ENCODE results near the gene OTOA. TPM values are rescaled to one million over a fixed set of nuclear protein-coding genes. Genes with fewer than 3 reads are reported as not detected.
"Not testable (repeated sequence)": the region's sequence is repeated elsewhere in the genome, so short reads cannot be mapped to it uniquely, and the experiment has no call there.

Gene OTOA
- total and polyA plus RNA-seq, 2 donors from 2014 or later, result 0.13 to 0.39 TPM

DNA sequence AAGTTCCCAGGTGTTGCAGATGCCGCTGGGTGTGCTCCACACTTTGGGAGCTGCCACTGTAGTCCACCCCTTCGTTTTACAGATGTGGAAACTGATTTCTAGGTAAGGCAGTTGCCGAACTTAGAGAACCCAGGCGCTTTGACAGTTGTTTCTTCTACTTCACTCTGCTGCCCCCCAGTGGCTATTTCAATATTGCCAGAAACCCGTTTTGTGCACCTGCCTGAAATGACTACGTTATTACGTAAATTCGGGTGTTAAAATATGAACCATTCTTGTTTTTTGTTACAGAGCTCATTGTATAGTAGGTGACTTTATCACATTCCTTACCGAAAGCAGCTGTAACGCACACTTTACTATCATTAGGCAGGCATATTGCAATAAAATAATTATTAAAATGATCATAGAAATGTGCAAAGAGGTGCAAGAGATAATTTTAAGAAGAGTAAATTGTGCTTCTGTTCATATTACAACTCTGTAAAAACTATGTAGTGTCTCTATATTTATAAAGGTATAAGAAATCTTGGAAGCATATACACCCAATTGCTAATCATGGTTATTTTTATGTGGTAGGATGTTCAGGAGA is 44.9 kb downstream of the OTOA start:
- FAIRE-seq, result no peak
- TF ChIP-seq, protein P1, sequence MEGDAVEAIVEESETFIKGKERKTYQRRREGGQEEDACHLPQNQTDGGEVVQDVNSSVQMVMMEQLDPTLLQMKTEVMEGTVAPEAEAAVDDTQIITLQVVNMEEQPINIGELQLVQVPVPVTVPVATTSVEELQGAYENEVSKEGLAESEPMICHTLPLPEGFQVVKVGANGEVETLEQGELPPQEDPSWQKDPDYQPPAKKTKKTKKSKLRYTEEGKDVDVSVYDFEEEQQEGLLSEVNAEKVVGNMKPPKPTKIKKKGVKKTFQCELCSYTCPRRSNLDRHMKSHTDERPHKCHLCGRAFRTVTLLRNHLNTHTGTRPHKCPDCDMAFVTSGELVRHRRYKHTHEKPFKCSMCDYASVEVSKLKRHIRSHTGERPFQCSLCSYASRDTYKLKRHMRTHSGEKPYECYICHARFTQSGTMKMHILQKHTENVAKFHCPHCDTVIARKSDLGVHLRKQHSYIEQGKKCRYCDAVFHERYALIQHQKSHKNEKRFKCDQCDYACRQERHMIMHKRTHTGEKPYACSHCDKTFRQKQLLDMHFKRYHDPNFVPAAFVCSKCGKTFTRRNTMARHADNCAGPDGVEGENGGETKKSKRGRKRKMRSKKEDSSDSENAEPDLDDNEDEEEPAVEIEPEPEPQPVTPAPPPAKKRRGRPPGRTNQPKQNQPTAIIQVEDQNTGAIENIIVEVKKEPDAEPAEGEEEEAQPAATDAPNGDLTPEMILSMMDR (IDR thresholded peaks at IDR 0.05; ENCODE audit: borderline replicate concordance, extremely low read depth, insufficient read depth), result peak; percentile 73
- DNase-seq, result peak in 4 of 5 donors; percentile 69 to 79 (median 73)
- no peaks in the 10 kb centered on the region for H3K36me3 ChIP-seq (ENCODE audit: control insufficient read depth in 2 of 3, insufficient read depth in 3 of 3, low read length in 3 of 3)
- no peaks in the 10 kb centered on the region for H3K9me3 ChIP-seq (ENCODE audit: control insufficient read depth in 2 of 3, insufficient read depth in 1 of 3, low read length in 3 of 3)
- H3K27ac ChIP-seq (ENCODE audit: low read depth in 2 of 2, low read length in 2 of 2), result no peak overlapping the region
- intact Hi-C loops (cut with DNase I), result no loop called here
- H3K4me1 ChIP-seq (ENCODE audit: control insufficient read depth in 2 of 3, insufficient read depth in 2 of 3, low read depth in 1 of 3, low read length in 3 of 3), result no peaks in the 10 kb centered on the region
- no peak overlapping the region for H3K9ac ChIP-seq (ENCODE audit: low read length in 3 of 3)
- no peak overlapping the region for H3K4me3 ChIP-seq (ENCODE audit: low read length in 3 of 3)
- H3K27me3 ChIP-seq (ENCODE audit: control insufficient read depth, insufficient read depth, low read length), result no peaks in the 10 kb centered on the region

DNA sequence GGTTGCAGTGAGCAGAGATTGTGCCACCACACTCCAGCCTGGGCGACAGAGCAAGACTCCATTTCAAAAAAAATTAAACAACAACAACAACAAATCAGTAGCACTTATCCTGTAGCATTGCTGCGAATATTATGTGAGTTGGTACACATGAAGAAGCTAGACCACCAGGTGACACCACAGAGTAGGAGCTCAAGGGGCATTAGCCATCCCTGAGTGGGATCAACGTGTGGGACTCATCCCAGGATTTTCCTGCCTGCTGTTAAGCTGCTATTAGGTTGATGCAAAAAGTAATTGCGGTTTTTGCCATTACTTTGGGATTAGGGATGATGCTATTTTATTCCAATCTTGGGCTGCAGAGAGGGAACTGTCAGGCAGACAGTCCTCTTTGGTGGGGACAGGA is 47.2 kb downstream of the OTOA start:
- H3K9me3 ChIP-seq (ENCODE audit: control insufficient read depth in 2 of 3, insufficient read depth in 1 of 3, low read length in 3 of 3), result no peaks in the 10 kb centered on the region
- intact Hi-C loops (cut with DNase I), result loop anchor here (5.0 kb wide), 1 partner anchor 124 kb away; no protein-coding TSS in a partner anchor
- H3K36me3 ChIP-seq (ENCODE audit: control insufficient read depth in 2 of 3, insufficient read depth in 3 of 3, low read length in 3 of 3), result no peaks in the 10 kb centered on the region
- H3K27me3 ChIP-seq (ENCODE audit: control insufficient read depth, insufficient read depth, low read length), result no peaks in the 10 kb centered on the region
- no peak overlapping the region for H3K27ac ChIP-seq (ENCODE audit: low read depth in 2 of 2, low read length in 2 of 2)
- FAIRE-seq (no peak), DNase-seq (no peak)
- H3K4me1 ChIP-seq (ENCODE audit: control insufficient read depth in 2 of 3, insufficient read depth in 2 of 3, low read depth in 1 of 3, low read length in 3 of 3), result no peaks in the 10 kb centered on the region
- TF ChIP-seq, protein P1 (IDR thresholded peaks at IDR 0.05; ENCODE audit: borderline replicate concordance, extremely low read depth, insufficient read depth), result no peak
- H3K9ac ChIP-seq (ENCODE audit: low read length in 3 of 3), result no peak overlapping the region
- no peak overlapping the region for H3K4me3 ChIP-seq (ENCODE audit: low read length in 3 of 3)

DNA sequence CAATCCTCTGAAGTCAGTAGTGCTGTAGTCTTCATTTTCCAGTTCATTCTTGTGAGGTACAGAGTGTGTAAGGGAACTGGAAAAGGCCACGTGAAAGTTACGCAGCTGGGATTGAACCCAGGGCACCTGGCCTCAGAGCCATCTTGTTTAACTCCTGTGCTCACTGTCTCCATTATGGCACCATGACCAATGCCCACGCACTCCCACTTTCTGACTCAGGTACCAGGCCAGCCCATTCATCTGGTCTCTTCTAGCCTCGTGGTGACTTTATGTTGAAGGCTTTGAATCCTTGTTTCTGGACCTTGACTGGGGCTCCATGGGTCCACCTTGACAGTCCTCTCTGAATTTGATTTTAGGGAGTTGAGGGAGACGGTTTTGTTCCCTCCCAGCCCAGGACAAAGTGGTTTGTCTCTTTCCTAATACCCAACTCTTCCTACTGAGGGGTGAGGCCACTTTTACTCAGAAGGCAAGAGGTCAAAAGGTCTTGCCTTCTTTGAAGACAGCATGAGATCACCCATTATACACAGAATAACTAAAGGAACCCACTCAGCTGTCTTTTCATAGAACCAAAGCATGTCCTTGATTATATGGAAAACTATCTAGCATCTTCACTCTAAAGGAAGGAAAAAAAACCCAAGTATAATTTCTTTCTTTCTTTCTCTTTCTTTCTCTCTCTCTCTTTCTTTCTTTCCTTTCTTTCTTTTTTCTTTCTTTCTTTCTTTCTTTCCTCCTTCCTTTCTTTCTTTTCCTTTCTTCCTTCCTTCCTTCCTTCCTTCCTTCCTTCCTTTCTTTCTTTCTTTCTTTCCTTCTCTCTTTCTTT is 50.0 kb downstream of the OTOA start:
- TF ChIP-seq, protein P1 (IDR thresholded peaks at IDR 0.05; ENCODE audit: borderline replicate concordance, extremely low read depth, insufficient read depth), result no peak
- intact Hi-C loops (cut with DNase I), result loop anchor here (5.0 kb wide), 1 partner anchor 126 kb away; no protein-coding TSS in a partner anchor
- DNase-seq, result no peak
- Histone ChIP-seq H3K27ac (ENCODE audit: low read depth in 2 of 2, low read length in 2 of 2) (no peak overlapping the region), H3K4me1 (ENCODE audit: control insufficient read depth in 2 of 3, insufficient read depth in 2 of 3, low read depth in 1 of 3, low read length in 3 of 3) (no peaks in the 10 kb centered on the region), H3K36me3 (ENCODE audit: control insufficient read depth in 2 of 3, insufficient read depth in 3 of 3, low read length in 3 of 3) (no peaks in the 10 kb centered on the region), H3K4me3 (ENCODE audit: low read length in 3 of 3) (no peak overlapping the region), H3K9ac (ENCODE audit: low read length in 3 of 3) (no peak overlapping the region), H3K27me3 (ENCODE audit: control insufficient read depth, insufficient read depth, low read length) (no peaks in the 10 kb centered on the region), H3K9me3 (ENCODE audit: control insufficient read depth in 2 of 3, insufficient read depth in 1 of 3, low read length in 3 of 3) (no peaks in the 10 kb centered on the region)
- FAIRE-seq, result no peak

DNA sequence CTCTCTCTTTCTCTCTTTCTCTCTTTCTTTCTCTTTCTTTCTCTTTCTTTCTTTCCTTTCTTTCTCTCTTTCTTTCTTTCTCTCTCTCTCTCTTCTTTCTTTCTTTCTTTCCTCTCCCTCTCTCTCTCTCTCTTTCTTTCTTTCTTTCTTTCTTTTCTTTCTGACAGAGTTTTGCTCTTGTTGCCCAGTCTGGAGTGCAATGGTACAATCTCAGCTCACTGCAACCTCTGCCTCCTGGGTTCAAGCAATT is 50.5 kb downstream of the OTOA start:
- intact Hi-C loops (cut with DNase I), result loop anchor here (5.0 kb wide), 1 partner anchor 127 kb away; no protein-coding TSS in a partner anchor

More for the DNA sequence above, 50.5 kb downstream of the OTOA start:
- not testable (repeated sequence) for H3K36me3 ChIP-seq (ENCODE audit: control insufficient read depth in 2 of 3, insufficient read depth in 3 of 3, low read length in 3 of 3); H3K27me3 ChIP-seq (ENCODE audit: control insufficient read depth, insufficient read depth, low read length); FAIRE-seq; H3K9ac ChIP-seq (ENCODE audit: low read length in 3 of 3); H3K27ac ChIP-seq (ENCODE audit: low read depth in 2 of 2, low read length in 2 of 2); H3K4me1 ChIP-seq (ENCODE audit: control insufficient read depth in 2 of 3, insufficient read depth in 2 of 3, low read depth in 1 of 3, low read length in 3 of 3); DNase-seq; H3K4me3 ChIP-seq (ENCODE audit: low read length in 3 of 3); H3K9me3 ChIP-seq (ENCODE audit: control insufficient read depth in 2 of 3, insufficient read depth in 1 of 3, low read length in 3 of 3)

Measured in kidney (tissue), 14 donors.